Measurements from ENCODE around the gene HOMER3. TPM values are rescaled to one million over a fixed set of nuclear protein-coding genes. Genes with fewer than 3 reads are reported as not detected.

Gene HOMER3
- total and polyA plus RNA-seq, 9 donors: 63.6 to 80.8 (median 74.9) TPM

GRCh38 chr19:18945297-18945696 lies 4.3 kb upstream of the HOMER3 start:
- H3K9me3 ChIP-seq (replicated peaks; ENCODE audit: control insufficient read depth, low read depth, low read length): no peaks in the 10 kb centered on the region
- no peak overlapping the region for H3K4me3 ChIP-seq (ENCODE audit: low read length)
- H3K36me3 ChIP-seq (ENCODE audit: control insufficient read depth, insufficient read depth, low read length): peaks cover 17% of the 10 kb centered on the region
- no peak for DNase-seq
- WGBS (ENCODE audit: insufficient coverage): 71% methylated on average over 2 of the region's 9 CpGs
- no peak overlapping the region for H3K27ac ChIP-seq (ENCODE audit: low read length)
- H3K4me1 ChIP-seq (ENCODE audit: control insufficient read depth, insufficient read depth, low read length): peaks cover 4% of the 10 kb centered on the region
- no peaks in the 10 kb centered on the region for H3K27me3 ChIP-seq (ENCODE audit: control insufficient read depth, insufficient read depth, low read length)

- H3K27me3 ChIP-seq (ENCODE audit: control insufficient read depth, insufficient read depth, low read length): no peaks in the 10 kb centered on the region
- WGBS (ENCODE audit: insufficient coverage): 69% methylated on average over 2 of the region's 4 CpGs
- no peaks in the 10 kb centered on the region for H3K9me3 ChIP-seq (replicated peaks; ENCODE audit: control insufficient read depth, low read depth, low read length)
- peaks cover 16% of the 10 kb centered on the region for H3K4me1 ChIP-seq (ENCODE audit: control insufficient read depth, insufficient read depth, low read length)
- H3K36me3 ChIP-seq (ENCODE audit: control insufficient read depth, insufficient read depth, low read length): peaks cover 17% of the 10 kb centered on the region
- DNase-seq: no peak
- H3K4me3 ChIP-seq (ENCODE audit: low read length): no peak overlapping the region
- no peak overlapping the region for H3K27ac ChIP-seq (ENCODE audit: low read length)
These were observed 2.4 kb upstream of the HOMER3 start for GRCh38 chr19:18943465-18943864.

DNA sequence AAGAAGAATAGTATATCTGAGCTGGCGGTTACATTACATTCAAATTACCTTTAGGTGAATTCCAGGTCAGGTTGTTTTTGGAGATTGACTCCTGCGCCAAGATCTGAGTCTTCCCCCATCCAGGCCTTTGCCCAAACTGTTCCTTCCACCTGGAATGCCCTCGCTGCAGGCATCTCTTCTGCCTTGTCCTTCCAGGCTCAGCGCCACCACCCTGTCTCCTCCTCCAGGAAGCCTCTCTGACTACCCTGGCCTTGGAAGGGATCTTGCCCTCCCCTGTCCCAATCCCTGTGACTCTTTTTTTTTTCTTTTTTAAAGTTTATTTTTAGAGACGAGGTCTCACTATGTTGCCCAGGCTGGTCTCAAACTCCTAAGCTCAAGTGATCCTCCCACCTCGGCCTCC lies 1.7 kb upstream of the HOMER3 start:
- no peaks in the 10 kb centered on the region for H3K27me3 ChIP-seq (ENCODE audit: control insufficient read depth, insufficient read depth, low read length)

DNA sequence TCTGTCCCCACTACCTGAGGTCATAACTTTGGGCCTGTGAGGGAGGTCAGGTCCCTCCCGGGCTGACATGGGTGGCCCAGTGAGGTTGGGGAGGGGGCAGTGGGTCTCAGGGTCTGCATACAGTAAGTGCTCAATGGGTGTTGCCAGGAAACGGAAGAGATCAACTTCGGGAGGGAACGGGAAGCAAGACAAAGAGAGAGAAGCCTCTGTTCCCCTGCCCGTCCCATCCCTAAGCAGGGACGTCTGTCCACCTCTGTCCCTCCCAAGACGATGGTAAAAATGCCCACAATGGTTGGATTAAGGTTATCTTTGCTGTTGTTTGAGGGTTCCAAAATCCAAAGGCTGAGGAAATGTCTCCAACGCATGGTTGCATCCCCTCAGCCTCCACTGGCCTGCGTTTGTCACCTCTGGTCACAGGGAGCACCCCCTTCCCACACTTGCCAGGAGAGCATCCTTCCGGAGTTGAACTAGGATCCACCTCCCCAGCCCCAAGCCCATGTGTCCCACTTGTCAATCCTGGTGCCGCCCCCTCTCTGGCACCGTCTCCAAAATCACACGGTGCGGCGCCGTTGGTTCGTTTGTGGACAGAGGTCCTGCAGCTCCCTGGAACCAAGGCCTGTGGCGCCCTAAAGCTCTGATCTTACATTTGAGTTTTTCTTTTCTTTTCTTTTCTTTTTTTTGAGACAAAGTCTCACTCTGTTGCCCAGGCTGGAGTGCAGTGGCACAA lies 774 bp upstream of the HOMER3 start:
- Histone ChIP-seq H3K9me3 (replicated peaks; ENCODE audit: control insufficient read depth, low read depth, low read length) (no peaks in the 10 kb centered on the region), H3K4me3 (ENCODE audit: low read length) (no peak overlapping the region), H3K27me3 (ENCODE audit: control insufficient read depth, insufficient read depth, low read length) (no peaks in the 10 kb centered on the region), H3K27ac (ENCODE audit: low read length) (no peak overlapping the region), H3K4me1 (ENCODE audit: control insufficient read depth, insufficient read depth, low read length) (peaks cover 16% of the 10 kb centered on the region), H3K36me3 (ENCODE audit: control insufficient read depth, insufficient read depth, low read length) (peaks cover 26% of the 10 kb centered on the region)
- DNase-seq: peak; percentile 48
- 38% methylated on average over 11 of the region's 18 CpGs for WGBS (ENCODE audit: insufficient coverage)

More for the DNA sequence above, 1.7 kb upstream of the HOMER3 start:
- 81% methylated on average over 5 of the region's 6 CpGs for WGBS (ENCODE audit: insufficient coverage)
- Histone ChIP-seq H3K9me3 (replicated peaks; ENCODE audit: control insufficient read depth, low read depth, low read length) (no peaks in the 10 kb centered on the region), H3K4me1 (ENCODE audit: control insufficient read depth, insufficient read depth, low read length) (peaks cover 16% of the 10 kb centered on the region), H3K36me3 (ENCODE audit: control insufficient read depth, insufficient read depth, low read length) (peaks cover 24% of the 10 kb centered on the region), H3K4me3 (ENCODE audit: low read length) (no peak overlapping the region), H3K27ac (ENCODE audit: low read length) (no peak overlapping the region)
- no peak for DNase-seq

DNA sequence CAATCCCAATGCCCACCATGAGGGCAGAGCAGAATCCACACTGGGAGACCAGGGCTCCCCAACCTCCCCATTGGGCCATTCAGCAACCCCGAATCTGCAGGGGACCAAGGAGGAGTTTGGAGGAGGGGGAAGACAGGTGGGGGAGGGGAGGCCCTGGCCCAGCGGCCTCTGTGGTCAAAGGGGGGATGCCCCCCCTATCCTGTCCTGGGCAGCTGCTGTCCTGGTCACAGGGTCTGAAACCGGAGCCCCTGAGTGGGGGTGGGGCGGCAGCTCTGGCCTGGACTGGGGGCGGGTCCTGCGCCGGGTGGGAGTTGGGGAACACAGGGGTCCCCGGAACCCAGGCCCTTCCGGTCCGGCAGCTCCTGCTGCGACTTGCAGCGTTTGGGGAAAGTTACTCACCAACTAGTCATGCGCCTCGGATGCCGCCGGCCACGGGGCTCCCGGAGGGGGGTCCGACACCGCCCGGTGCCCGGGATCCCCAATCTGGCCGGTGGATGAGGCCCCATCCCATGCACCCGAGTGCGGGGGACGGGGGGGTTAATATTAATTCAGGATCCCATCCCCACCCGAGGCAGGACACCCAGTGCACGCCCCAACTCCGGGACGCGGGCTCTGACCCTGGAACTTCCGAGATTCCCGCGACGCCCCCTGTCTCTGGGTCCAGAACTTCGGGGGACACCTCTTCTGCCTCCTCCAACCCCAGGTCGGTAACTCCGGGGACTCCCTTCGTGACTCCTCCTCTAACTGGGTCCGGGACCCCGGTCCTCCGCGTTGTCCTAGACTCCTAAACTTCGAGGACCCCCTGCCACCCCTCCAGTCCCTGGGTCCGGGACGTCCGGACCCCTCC lies 872 bp downstream of the HOMER3 start:
- H3K27ac ChIP-seq (ENCODE audit: low read length): peak overlapping the region; percentile 84
- H3K4me1 ChIP-seq (ENCODE audit: control insufficient read depth, insufficient read depth, low read length): peaks cover 16% of the 10 kb centered on the region
- under 1% methylated on average over 45 of the region's 47 CpGs for WGBS (ENCODE audit: insufficient coverage)
- H3K27me3 ChIP-seq (ENCODE audit: control insufficient read depth, insufficient read depth, low read length): no peaks in the 10 kb centered on the region
- peak; percentile 84 for DNase-seq
- peaks cover 20% of the 10 kb centered on the region for H3K36me3 ChIP-seq (ENCODE audit: control insufficient read depth, insufficient read depth, low read length)
- no peaks in the 10 kb centered on the region for H3K9me3 ChIP-seq (replicated peaks; ENCODE audit: control insufficient read depth, low read depth, low read length)
- H3K4me3 ChIP-seq (ENCODE audit: low read length): peak overlapping the region; percentile 77

DNA sequence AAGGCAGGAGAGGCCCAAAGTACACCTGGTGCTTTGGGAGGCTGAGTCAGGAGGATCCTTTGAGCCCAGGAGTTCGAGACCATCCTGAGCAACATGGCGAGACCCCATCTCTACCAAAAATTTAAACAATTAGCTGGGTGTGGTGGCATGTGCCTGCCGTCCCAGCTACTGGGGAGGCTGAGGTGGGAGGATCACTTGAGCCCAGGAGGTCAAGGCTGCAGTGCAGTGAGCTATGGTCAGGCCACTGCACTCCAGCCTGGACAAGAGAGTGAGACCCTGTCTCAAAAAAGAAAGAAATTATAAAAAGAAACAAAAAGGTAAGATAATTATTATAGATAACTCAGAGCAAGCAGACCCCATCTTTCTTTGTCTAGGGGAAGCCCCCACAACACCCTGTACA lies 1.9 kb downstream of the HOMER3 start:
- H3K4me3 ChIP-seq (ENCODE audit: low read length): no peak overlapping the region
- no peak overlapping the region for H3K27ac ChIP-seq (ENCODE audit: low read length)
- no peaks in the 10 kb centered on the region for H3K27me3 ChIP-seq (ENCODE audit: control insufficient read depth, insufficient read depth, low read length)
- H3K36me3 ChIP-seq (ENCODE audit: control insufficient read depth, insufficient read depth, low read length): peaks cover 29% of the 10 kb centered on the region
- WGBS (ENCODE audit: insufficient coverage): no CpG with 5 or more reads among the region's 3 CpGs
- peaks cover 16% of the 10 kb centered on the region for H3K4me1 ChIP-seq (ENCODE audit: control insufficient read depth, insufficient read depth, low read length)
- DNase-seq: no peak
- no peaks in the 10 kb centered on the region for H3K9me3 ChIP-seq (replicated peaks; ENCODE audit: control insufficient read depth, low read depth, low read length)

GRCh38 chr19:18933297-18933696 lies 7.7 kb downstream of the HOMER3 start:
- DNase-seq: no peak
- H3K36me3 ChIP-seq (ENCODE audit: control insufficient read depth, insufficient read depth, low read length): peaks cover 59% of the 10 kb centered on the region
- WGBS (ENCODE audit: insufficient coverage): 72% methylated on average over 6 of the region's 13 CpGs

DNA sequence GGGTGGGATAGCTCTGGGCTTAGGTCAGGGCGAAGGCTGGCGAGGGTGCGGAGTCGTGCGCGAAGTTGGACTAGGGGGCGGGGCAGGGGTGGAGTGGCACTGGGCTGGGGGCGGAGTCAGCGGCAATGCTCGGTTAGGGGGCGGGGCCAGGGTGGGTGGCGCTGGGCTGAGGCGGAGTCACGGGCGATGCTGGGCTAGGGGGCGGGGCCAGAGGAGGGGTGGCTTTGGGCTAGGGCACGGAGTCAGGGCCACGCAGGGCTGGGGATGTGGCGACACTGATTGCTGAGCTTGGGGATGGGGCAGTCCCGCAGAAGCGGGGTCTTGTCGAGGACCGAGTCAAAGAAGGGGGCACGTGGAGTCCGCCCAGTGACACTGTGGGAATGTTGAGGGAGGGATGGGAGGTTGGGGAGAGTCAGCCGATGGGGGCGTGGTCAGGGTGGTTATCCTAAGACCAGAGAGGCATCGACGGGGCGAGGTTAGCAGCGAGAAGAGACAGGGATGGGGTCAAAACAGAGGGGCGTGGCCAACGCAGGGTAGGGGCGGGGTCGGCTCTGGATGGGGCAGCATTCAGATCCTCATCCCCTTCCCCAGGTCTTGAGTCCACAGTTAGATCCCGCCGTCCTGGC lies 8.7 kb downstream of the HOMER3 start:
- Histone ChIP-seq H3K27ac (ENCODE audit: low read length) (no peak overlapping the region), H3K4me3 (ENCODE audit: low read length) (no peak overlapping the region), H3K9me3 (replicated peaks; ENCODE audit: control insufficient read depth, low read depth, low read length) (no peaks in the 10 kb centered on the region), H3K27me3 (ENCODE audit: control insufficient read depth, insufficient read depth, low read length) (no peaks in the 10 kb centered on the region), H3K36me3 (ENCODE audit: control insufficient read depth, insufficient read depth, low read length) (peaks cover 62% of the 10 kb centered on the region), H3K4me1 (ENCODE audit: control insufficient read depth, insufficient read depth, low read length) (no peaks in the 10 kb centered on the region)
- WGBS (ENCODE audit: insufficient coverage): 37% methylated on average over 34 of the region's 37 CpGs
- peak; percentile 51 for DNase-seq

More at GRCh38 chr19:18933297-18933696, 7.7 kb downstream of the HOMER3 start:
- Histone ChIP-seq H3K9me3 (replicated peaks; ENCODE audit: control insufficient read depth, low read depth, low read length) (no peaks in the 10 kb centered on the region), H3K27me3 (ENCODE audit: control insufficient read depth, insufficient read depth, low read length) (no peaks in the 10 kb centered on the region), H3K4me3 (ENCODE audit: low read length) (no peak overlapping the region), H3K4me1 (ENCODE audit: control insufficient read depth, insufficient read depth, low read length) (no peaks in the 10 kb centered on the region), H3K27ac (ENCODE audit: low read length) (no peak overlapping the region)

DNA sequence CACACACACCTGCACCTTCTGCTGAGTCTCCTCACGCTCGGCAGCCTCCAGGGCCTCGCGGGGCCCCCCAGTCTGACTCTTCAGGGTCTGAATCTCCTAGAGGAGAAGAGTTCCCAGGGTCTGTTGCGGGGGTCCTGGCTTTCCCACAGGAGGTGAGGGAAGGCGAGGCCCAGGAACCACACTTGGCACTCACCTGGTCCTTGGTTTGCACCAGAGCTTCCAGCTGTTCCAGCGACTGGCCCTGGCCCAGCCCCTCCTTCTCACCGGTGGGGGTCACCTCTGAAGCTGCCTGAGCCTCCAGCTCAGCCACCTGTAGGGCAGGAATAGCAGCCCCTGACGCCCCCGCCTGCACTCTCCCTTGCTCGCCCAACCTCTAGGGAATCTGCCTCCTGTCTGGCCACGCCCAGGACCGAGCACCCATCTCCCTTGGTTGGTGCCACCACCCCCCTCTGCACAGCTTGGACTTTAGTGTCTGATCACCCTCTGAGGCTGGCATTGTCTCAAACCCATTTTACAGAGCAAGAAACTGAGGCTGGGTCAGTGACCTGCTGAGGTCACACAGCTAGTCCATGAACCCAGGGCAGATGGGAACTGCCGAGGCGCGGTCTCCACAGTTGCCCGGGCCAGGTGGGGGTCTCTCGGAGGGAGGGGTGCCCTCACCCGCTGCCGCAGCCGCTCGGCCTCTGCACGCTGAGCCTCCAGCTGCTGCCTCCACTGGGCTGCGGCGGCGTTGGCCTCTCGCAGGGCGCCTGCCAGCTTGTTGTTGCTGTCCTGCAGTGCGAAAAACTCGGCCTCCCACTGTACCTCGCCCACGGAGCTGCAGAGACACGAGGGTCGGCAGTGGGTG lies 9.5 kb downstream of the HOMER3 start:
- 82% methylated on average over 27 of the region's 34 CpGs for WGBS (ENCODE audit: insufficient coverage)
- H3K36me3 ChIP-seq (ENCODE audit: control insufficient read depth, insufficient read depth, low read length): peaks cover 65% of the 10 kb centered on the region
- H3K9me3 ChIP-seq (replicated peaks; ENCODE audit: control insufficient read depth, low read depth, low read length): no peaks in the 10 kb centered on the region
- no peaks in the 10 kb centered on the region for H3K4me1 ChIP-seq (ENCODE audit: control insufficient read depth, insufficient read depth, low read length)
- no peaks in the 10 kb centered on the region for H3K27me3 ChIP-seq (ENCODE audit: control insufficient read depth, insufficient read depth, low read length)
- no peak for DNase-seq
- H3K4me3 ChIP-seq (ENCODE audit: low read length): no peak overlapping the region
- no peak overlapping the region for H3K27ac ChIP-seq (ENCODE audit: low read length)
